ENCODE data around the gene CMTM4.
"Not testable (repeated sequence)": the region's sequence is repeated elsewhere in the genome, so short reads cannot be mapped to it uniquely, and the experiment has no call there.

CMTM4 gene

GRCh38 chr16:66588981-66589713, 107.4 kb downstream of the CMTM4 start:
- no peak for DNase-seq

GRCh38 chr16:66587881-66588600, 108.5 kb downstream of the CMTM4 start:
- DNase-seq, result no peak

- no peak for DNase-seq
Observed at GRCh38 chr16:66585481-66586239, 110.9 kb downstream of the CMTM4 start.

GRCh38 chr16:66581246-66581952, 115.1 kb downstream of the CMTM4 start:
- no peak for DNase-seq

- no peak for DNase-seq
Observed at GRCh38 chr16:66580605-66581209, 115.8 kb downstream of the CMTM4 start.

- no peak for DNase-seq
Observed at GRCh38 chr16:66578651-66579531, 117.7 kb downstream of the CMTM4 start, which contains the start of gene CMTM2. TSS of gene CMTM2 (plus strand) at chr16:66579463. CDS start at chr16:66579608, 145 bp downstream.

- no peak for DNase-seq
Observed at GRCh38 chr16:66576296-66576695, 120.2 kb downstream of the CMTM4 start.

GRCh38 chr16:66575060-66575459, 121.5 kb downstream of the CMTM4 start:
- DNase-seq, result no peak

- no peak for DNase-seq
Observed at GRCh38 chr16:66574531-66574930, 122.0 kb downstream of the CMTM4 start.

GRCh38 chr16:66574081-66574480, 122.5 kb downstream of the CMTM4 start:
- no peak for DNase-seq

- DNase-seq, result no peak
Observed at GRCh38 chr16:66572356-66572755, 124.2 kb downstream of the CMTM4 start.

GRCh38 chr16:66569827-66570405, 126.6 kb downstream of the CMTM4 start:
- DNase-seq, result no peak

- DNase-seq, result no peak
Observed at GRCh38 chr16:66569131-66569530, 127.4 kb downstream of the CMTM4 start.

GRCh38 chr16:66568355-66568754, 128.2 kb downstream of the CMTM4 start:
- no peak for DNase-seq

- DNase-seq, result not testable (repeated sequence)
Observed at GRCh38 chr16:66567270-66567669, 129.3 kb downstream of the CMTM4 start.

GRCh38 chr16:66566051-66566901, 130.3 kb downstream of the CMTM4 start, which contains the start of gene CMTM1:
TSS of gene CMTM1 (plus strand) at chr16:66566439. CDS start at chr16:66566514, 75 bp downstream.
- no peak for DNase-seq

Data from T1000 (cell line).